ENCODE measurements around the gene ZNF136. TPM values are rescaled to one million over a fixed set of nuclear protein-coding genes. Genes with fewer than 3 reads are reported as not detected.
A peak's percentile ranks its signal among the peaks of the same experiment; 100 is the strongest.

ZNF136 gene
- total and polyA plus RNA-seq, 10 of the 15 experiments (the other 5 are each of a cell fraction or from before 2014, with no cell fraction given): 2.8 to 7.8 (median 6.7) TPM

DNA sequence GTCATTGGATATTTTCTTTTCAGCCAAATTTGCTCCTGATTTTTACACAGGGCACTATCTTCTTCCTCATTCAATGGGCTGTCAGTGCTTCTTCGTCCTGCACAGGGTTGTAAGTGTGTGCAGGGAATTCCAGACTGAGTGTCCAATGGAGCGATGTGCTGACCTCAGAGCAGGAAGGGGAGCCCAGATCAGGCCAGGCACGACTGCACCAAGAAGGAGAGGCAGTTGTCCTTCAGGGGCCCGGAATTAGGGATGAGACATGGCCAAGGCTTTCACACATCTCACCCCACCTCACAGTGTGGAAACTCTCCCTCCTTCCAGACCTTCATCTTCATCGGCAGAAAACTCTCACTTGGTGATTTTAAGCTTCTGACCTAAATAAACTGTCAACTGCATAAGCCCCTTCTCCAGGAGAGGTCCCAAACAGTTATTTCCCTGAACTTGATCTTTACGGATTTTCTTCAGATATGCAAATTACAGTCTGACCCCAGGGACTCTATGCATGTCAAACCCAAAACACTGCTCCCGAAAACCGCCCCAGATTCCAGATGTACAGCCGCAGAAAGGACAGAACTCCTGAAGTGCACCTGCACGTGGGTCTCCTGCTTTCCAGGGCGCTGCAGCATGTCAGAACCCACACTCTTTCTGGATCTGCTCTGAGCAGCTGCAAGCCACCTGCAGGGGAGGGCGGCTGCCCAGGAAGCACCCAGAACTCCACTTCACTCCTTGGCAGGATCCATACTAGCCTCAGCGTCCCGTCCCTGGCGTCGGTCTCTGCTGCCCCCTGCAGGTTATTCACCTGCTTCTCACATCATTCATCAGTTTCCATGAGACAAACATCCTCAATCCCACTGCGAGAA lies 22.1 kb upstream of the ZNF136 start (continued):
- peak; percentile 6 for TF ChIP-seq RUNX3 (IDR thresholded peaks at IDR 0.05; ENCODE audit: low read length)
- peak; percentile 54; the same call in 1 of the 2 replicates for TF ChIP-seq SMARCA5 (IDR thresholded peaks at IDR 0.05)
- TF ChIP-seq, protein P1, sequence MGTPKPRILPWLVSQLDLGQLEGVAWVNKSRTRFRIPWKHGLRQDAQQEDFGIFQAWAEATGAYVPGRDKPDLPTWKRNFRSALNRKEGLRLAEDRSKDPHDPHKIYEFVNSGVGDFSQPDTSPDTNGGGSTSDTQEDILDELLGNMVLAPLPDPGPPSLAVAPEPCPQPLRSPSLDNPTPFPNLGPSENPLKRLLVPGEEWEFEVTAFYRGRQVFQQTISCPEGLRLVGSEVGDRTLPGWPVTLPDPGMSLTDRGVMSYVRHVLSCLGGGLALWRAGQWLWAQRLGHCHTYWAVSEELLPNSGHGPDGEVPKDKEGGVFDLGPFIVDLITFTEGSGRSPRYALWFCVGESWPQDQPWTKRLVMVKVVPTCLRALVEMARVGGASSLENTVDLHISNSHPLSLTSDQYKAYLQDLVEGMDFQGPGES (IDR thresholded peaks at IDR 0.05): no peak
- 0 out of 2 replicates have a peak, but pooled peaks have one; percentile 53 for TF ChIP-seq IRF4 (IDR thresholded peaks at IDR 0.05; ENCODE audit: low read depth, low read length)
- no peak for TF ChIP-seq ESRRA (IDR thresholded peaks at IDR 0.05; ENCODE audit: low read length)
- TF ChIP-seq, protein P2, sequence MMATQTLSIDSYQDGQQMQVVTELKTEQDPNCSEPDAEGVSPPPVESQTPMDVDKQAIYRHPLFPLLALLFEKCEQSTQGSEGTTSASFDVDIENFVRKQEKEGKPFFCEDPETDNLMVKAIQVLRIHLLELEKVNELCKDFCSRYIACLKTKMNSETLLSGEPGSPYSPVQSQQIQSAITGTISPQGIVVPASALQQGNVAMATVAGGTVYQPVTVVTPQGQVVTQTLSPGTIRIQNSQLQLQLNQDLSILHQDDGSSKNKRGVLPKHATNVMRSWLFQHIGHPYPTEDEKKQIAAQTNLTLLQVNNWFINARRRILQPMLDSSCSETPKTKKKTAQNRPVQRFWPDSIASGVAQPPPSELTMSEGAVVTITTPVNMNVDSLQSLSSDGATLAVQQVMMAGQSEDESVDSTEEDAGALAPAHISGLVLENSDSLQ (IDR thresholded peaks at IDR 0.05): peak; percentile 31
- TF ChIP-seq, protein P3, sequence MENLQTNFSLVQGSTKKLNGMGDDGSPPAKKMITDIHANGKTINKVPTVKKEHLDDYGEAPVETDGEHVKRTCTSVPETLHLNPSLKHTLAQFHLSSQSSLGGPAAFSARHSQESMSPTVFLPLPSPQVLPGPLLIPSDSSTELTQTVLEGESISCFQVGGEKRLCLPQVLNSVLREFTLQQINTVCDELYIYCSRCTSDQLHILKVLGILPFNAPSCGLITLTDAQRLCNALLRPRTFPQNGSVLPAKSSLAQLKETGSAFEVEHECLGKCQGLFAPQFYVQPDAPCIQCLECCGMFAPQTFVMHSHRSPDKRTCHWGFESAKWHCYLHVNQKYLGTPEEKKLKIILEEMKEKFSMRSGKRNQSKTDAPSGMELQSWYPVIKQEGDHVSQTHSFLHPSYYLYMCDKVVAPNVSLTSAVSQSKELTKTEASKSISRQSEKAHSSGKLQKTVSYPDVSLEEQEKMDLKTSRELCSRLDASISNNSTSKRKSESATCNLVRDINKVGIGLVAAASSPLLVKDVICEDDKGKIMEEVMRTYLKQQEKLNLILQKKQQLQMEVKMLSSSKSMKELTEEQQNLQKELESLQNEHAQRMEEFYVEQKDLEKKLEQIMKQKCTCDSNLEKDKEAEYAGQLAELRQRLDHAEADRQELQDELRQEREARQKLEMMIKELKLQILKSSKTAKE (IDR thresholded peaks at IDR 0.05; ENCODE audit: low read depth, poor library complexity, severe bottlenecking): no peak
- TF ChIP-seq HCFC1 (IDR thresholded peaks at IDR 0.05; ENCODE audit: low read length): no peak
- TF ChIP-seq, protein P4, sequence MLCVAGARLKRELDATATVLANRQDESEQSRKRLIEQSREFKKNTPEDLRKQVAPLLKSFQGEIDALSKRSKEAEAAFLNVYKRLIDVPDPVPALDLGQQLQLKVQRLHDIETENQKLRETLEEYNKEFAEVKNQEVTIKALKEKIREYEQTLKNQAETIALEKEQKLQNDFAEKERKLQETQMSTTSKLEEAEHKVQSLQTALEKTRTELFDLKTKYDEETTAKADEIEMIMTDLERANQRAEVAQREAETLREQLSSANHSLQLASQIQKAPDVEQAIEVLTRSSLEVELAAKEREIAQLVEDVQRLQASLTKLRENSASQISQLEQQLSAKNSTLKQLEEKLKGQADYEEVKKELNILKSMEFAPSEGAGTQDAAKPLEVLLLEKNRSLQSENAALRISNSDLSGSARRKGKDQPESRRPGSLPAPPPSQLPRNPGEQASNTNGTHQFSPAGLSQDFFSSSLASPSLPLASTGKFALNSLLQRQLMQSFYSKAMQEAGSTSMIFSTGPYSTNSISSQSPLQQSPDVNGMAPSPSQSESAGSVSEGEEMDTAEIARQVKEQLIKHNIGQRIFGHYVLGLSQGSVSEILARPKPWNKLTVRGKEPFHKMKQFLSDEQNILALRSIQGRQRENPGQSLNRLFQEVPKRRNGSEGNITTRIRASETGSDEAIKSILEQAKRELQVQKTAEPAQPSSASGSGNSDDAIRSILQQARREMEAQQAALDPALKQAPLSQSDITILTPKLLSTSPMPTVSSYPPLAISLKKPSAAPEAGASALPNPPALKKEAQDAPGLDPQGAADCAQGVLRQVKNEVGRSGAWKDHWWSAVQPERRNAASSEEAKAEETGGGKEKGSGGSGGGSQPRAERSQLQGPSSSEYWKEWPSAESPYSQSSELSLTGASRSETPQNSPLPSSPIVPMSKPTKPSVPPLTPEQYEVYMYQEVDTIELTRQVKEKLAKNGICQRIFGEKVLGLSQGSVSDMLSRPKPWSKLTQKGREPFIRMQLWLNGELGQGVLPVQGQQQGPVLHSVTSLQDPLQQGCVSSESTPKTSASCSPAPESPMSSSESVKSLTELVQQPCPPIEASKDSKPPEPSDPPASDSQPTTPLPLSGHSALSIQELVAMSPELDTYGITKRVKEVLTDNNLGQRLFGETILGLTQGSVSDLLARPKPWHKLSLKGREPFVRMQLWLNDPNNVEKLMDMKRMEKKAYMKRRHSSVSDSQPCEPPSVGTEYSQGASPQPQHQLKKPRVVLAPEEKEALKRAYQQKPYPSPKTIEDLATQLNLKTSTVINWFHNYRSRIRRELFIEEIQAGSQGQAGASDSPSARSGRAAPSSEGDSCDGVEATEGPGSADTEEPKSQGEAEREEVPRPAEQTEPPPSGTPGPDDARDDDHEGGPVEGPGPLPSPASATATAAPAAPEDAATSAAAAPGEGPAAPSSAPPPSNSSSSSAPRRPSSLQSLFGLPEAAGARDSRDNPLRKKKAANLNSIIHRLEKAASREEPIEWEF (IDR thresholded peaks at IDR 0.05; ENCODE audit: insufficient replicate concordance, low read depth, low read length): no peak
- peak; percentile 72; the same call in 1 of the 2 replicates for TF ChIP-seq YY1 (IDR thresholded peaks at IDR 0.05; ENCODE audit: low read depth, low read length)
- TF ChIP-seq SMAD1 (IDR thresholded peaks at IDR 0.05; ENCODE audit: low read depth, partially characterized antibody): no peak
- TF ChIP-seq POLR2A (IDR thresholded peaks at IDR 0.05; ENCODE audit: low read depth, low read length): peak; percentile 34; the same call in 1 of the 2 replicates
- no peak for TF ChIP-seq ASH2L (IDR thresholded peaks at IDR 0.05; ENCODE audit: borderline replicate concordance, low read depth)
- no peak for TF ChIP-seq ZNF217 (IDR thresholded peaks at IDR 0.05)
- TF ChIP-seq POLR2AphosphoS5 (IDR thresholded peaks at IDR 0.05; ENCODE audit: low read length): no peak; the same call in 1 of the 2 replicates
- no peak for TF ChIP-seq JUNB (IDR thresholded peaks at IDR 0.05)
